ENCODE results near the gene IFITM1. TPM values are rescaled to one million over a fixed set of nuclear protein-coding genes. Genes with fewer than 3 reads are reported as not detected.
A peak's percentile ranks its signal among the peaks of the same experiment; 100 is the strongest.
"Not testable (repeated sequence)": the region's sequence is repeated elsewhere in the genome, so short reads cannot be mapped to it uniquely, and the experiment has no call there.

IFITM1 gene
- total and polyA plus RNA-seq, 7 donors = 41.2 to 580 (median 91.5) TPM

DNA sequence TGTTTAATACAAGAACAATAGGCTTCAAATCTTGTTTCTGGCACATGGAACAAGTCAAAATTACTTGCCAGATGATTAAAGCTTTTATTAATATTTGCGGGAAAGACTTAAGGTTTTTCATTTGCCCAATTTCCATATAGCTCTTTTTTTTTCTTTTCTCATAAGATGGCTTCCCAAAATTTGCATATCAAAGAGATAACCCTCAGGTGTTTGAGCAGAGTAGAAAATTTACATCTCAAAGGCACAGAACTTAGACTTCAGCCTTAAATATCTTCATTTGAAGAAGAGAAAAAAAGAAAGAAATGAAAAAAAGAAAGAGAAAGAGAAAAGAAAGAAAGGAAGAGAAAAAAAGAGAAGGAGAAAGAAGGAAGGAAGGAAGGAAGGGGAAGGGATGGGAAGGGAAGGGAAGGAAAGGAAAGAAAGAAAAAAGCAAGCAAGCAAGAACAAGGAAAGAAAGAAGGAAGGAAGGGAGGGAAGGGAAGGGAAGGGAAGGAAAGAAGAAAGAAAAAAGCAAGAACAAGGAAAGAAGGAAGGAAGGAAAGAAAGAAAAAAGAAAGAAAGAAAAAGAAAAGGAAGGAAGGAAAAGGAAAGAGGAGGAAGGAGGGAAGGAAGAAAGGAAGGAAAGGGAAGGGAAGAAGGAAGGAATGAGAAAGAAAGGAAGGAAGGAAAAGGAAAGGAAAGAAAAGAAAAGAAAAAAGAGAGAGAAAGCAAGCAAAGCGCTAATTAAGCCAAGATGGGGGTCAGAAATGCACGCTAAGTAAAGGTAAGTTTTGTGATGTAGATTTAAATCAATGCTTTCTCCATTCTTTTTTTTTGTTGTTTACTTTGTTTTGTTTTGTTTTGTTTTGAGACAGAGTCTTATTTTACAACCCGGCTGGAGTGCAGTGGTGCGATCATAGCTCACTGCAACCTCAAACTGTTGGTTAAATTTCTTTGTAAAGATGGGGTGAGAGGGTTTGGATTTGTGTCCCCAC, 27.0 kb downstream of the IFITM1 start:
- no peak for DNase-seq
- intact Hi-C loops (cut with DNase I) = no loop called here
- H3K36me3 ChIP-seq = no peaks in the 10 kb centered on the region
- 88 to 91% methylated on average over 4 to 5 of the region's 5 CpGs for WGBS, 2 donors
- H3K27me3 ChIP-seq = no peaks in the 10 kb centered on the region
- H3K4me1 ChIP-seq = peaks cover 0 to 10% (median 5%) of the 10 kb centered on the region in 4 donors
- no peak for TF ChIP-seq EP300 (IDR thresholded peaks at IDR 0.05)
- no peak for TF ChIP-seq POLR2AphosphoS5 (IDR thresholded peaks at IDR 0.05)
- no peak for TF ChIP-seq POLR2A (IDR thresholded peaks at IDR 0.05)
- TF ChIP-seq, protein P1, sequence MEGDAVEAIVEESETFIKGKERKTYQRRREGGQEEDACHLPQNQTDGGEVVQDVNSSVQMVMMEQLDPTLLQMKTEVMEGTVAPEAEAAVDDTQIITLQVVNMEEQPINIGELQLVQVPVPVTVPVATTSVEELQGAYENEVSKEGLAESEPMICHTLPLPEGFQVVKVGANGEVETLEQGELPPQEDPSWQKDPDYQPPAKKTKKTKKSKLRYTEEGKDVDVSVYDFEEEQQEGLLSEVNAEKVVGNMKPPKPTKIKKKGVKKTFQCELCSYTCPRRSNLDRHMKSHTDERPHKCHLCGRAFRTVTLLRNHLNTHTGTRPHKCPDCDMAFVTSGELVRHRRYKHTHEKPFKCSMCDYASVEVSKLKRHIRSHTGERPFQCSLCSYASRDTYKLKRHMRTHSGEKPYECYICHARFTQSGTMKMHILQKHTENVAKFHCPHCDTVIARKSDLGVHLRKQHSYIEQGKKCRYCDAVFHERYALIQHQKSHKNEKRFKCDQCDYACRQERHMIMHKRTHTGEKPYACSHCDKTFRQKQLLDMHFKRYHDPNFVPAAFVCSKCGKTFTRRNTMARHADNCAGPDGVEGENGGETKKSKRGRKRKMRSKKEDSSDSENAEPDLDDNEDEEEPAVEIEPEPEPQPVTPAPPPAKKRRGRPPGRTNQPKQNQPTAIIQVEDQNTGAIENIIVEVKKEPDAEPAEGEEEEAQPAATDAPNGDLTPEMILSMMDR (IDR thresholded peaks at IDR 0.05) = no peak
- H3K27ac ChIP-seq = no peak overlapping the region
- H3K9me3 ChIP-seq = no peaks in the 10 kb centered on the region
- H3K4me3 ChIP-seq = no peak overlapping the region

DNA sequence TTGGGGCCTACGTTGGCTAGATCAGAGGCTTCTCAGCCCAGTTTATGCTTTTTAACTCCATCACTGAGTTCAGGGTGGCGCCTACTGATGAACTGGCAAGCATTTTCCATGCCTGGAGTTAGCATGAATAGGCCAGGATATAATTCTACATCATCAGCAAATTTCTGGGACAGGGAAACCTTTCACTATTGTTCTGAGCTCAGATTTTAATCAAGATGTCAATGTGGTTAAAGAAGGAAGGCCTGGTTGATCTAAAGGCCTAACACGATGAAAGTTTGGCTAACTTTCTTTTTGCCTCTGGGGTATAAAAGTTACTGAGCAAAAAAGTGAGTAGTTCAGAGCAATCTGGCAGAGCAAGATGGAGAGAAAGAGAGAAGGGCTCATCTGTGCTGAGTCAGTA, 28.5 kb downstream of the IFITM1 start:
- no peak overlapping the region for H3K4me3 ChIP-seq
- DNase-seq = peak; percentile 10
- WGBS, 2 donors = 75 to 87% methylated on average over 3 of the region's 3 CpGs
- peak overlapping the region in 1 of 4 donors; percentile 29 for H3K27ac ChIP-seq
- no peaks in the 10 kb centered on the region for H3K9me3 ChIP-seq
- H3K36me3 ChIP-seq = no peaks in the 10 kb centered on the region
- TF ChIP-seq, protein P1 (IDR thresholded peaks at IDR 0.05) = no peak
- TF ChIP-seq POLR2A (IDR thresholded peaks at IDR 0.05) (no peak), EP300 (IDR thresholded peaks at IDR 0.05) (no peak), POLR2AphosphoS5 (IDR thresholded peaks at IDR 0.05) (no peak)
- intact Hi-C loops (cut with DNase I) = no loop called here
- H3K27me3 ChIP-seq = no peaks in the 10 kb centered on the region
- H3K4me1 ChIP-seq = no peaks in the 10 kb centered on the region

DNA sequence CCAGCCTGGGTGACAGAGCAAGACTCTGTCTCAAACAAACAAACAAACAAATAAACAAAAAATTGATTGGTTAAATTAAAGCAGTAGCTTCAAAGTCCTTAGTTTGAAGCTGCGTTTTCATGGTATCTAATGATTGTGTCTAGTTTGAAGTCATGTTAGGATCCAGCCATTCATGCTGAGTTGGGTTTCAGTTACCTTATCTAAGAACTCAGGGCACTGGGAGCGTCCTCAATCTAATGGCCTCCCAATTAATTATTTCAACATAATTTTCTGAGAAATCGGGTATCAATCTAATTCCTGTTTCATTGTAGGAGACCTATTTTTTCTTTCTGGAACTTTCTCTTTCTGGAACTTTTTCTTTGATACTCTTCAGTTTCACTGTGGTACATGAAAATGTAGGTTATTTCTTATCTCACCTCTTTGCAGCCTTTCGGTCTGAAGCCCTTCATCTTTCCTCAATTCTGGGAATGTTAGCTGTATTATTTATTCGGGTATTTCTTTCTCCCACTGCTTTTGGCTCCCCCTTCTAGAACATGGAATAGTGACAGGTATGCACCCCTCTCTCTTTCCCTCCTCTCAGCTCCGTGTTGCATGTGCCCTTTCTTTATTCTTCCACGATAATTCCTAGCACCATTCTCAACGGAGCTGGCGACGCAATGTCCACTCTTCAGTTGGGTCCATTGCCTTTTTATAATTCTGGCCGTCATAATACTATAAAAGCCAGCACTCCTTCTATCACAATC, 31.2 kb downstream of the IFITM1 start:
- 91 to 96% methylated on average over 11 of the region's 11 CpGs for WGBS, 2 donors
- no peaks in the 10 kb centered on the region for H3K4me1 ChIP-seq
- no peaks in the 10 kb centered on the region for H3K27me3 ChIP-seq
- H3K9me3 ChIP-seq = no peaks in the 10 kb centered on the region
- H3K4me3 ChIP-seq = no peak overlapping the region
- TF ChIP-seq, protein P1 (IDR thresholded peaks at IDR 0.05) = no peak
- no peak for TF ChIP-seq POLR2A (IDR thresholded peaks at IDR 0.05)
- TF ChIP-seq POLR2AphosphoS5 (IDR thresholded peaks at IDR 0.05) = no peak
- TF ChIP-seq EP300 (IDR thresholded peaks at IDR 0.05) = no peak
- no peak overlapping the region for H3K27ac ChIP-seq
- DNase-seq = peak; percentile 3
- intact Hi-C loops (cut with DNase I) = no loop called here
- H3K36me3 ChIP-seq = no peaks in the 10 kb centered on the region

DNA sequence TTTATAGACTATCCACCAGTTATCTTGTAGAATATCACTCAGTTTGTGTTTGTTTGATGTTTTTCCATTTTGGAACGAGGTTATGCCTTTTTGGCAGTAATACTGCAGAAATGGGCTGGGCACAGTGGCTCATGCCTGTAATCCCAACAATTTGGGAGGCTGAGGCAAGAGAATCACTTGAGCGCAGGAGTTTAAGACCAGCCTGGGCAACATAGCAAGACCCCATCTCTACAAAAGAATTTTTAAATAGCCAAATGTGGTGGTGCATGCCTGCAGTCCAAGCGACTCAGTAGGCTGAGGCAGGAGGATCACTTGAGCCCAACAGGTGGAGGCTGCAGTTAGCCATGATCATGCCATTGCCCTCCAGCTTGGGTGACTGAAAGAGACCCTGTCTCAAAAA, 32.7 kb downstream of the IFITM1 start:
- WGBS, 2 donors = 72 to 85% methylated on average over 3 of the region's 3 CpGs
- H3K36me3 ChIP-seq = no peaks in the 10 kb centered on the region
- H3K4me3 ChIP-seq = no peak overlapping the region
- H3K4me1 ChIP-seq = no peaks in the 10 kb centered on the region
- intact Hi-C loops (cut with DNase I) = no loop called here
- no peaks in the 10 kb centered on the region for H3K27me3 ChIP-seq
- no peak for TF ChIP-seq EP300 (IDR thresholded peaks at IDR 0.05)
- no peak for TF ChIP-seq POLR2AphosphoS5 (IDR thresholded peaks at IDR 0.05)
- TF ChIP-seq, protein P1 (IDR thresholded peaks at IDR 0.05) = no peak
- no peak for TF ChIP-seq POLR2A (IDR thresholded peaks at IDR 0.05)
- DNase-seq = peak; percentile 41
- no peak overlapping the region for H3K27ac ChIP-seq
- H3K9me3 ChIP-seq = no peaks in the 10 kb centered on the region

DNA sequence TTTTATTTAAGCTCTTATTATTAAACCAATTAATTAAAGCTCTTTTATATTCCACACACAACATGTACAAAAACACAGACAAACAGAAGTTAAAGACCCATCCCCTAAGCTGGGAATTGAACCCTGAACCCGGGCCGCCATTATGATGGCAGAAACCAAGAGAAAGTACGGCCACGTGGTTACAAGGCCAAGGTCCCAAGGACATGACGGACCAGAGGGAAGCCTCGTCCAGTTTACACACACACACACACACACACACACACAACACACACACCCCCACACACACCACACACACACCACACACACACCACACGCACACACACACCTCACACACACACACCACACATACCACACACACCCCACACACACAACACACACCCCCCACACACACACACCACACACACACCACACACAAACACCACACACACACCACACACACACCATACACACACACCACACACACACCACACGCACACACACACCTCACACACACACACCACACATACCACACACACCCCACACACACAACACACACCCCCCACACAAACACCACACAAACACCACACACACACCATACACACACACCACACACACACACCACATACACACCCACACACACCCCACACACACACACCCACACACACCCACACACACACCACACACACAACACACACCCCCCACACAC, 35.6 kb downstream of the IFITM1 start:
- 81 to 91% methylated on average over 8 of the region's 8 CpGs for WGBS, 2 donors
- intact Hi-C loops (cut with DNase I) = not testable (repeated sequence)

DNA sequence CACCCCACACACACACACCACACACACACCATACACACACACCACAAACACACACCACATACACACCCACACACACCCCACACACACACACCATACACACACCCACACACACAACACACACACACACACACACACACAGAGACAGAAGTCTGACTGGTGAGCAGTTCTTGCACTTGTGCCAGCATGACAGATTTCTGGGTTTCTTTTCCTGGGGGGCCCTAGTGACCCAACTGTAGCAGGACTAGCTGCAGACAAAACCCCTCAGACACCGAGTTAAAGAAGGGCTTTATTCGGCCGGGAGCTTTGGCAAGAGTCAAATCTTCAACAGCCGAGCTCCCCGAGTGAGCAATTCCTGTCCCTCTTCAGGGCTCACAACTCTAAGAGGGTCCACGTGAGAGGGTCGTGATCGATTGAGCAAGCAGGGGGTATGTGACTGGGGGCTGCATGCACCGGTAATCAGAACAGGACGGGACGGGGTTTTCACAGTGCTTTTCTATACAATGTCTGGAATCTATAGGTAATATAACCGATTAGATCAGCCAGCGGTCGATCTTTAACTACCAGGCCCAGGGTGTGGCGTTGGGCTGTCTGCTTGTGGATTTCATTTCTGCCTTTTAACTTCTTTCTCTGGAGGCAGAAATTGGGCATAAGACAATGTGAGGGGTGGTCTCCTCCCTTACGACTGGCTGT, 36.3 kb downstream of the IFITM1 start:
- H3K27me3 ChIP-seq; H3K4me3 ChIP-seq; DNase-seq; H3K36me3 ChIP-seq; intact Hi-C loops (cut with DNase I); H3K9me3 ChIP-seq: not testable (repeated sequence)
- Histone ChIP-seq H3K4me1 (peaks cover 0 to 28% (median 27%) of the 10 kb centered on the region in 4 donors), H3K27ac (peak overlapping the region in 1 of 4 donors; percentile 10)
- WGBS, 2 donors = 50 to 53% methylated on average over 16 of the region's 16 CpGs

More for the DNA sequence above, 35.6 kb downstream of the IFITM1 start:
- not testable (repeated sequence) for H3K9me3 ChIP-seq, H3K27me3 ChIP-seq, H3K27ac ChIP-seq, H3K36me3 ChIP-seq, H3K4me3 ChIP-seq
- peaks cover 0 to 22% (median 21%) of the 10 kb centered on the region in 4 donors for H3K4me1 ChIP-seq
- DNase-seq = peak; percentile 43
